Posterior vena cava (tissue), 2 donors: ENCODE measurements around the gene CEP164. TPM values are rescaled to one million over a fixed set of nuclear protein-coding genes. Genes with fewer than 3 reads are reported as not detected.

ENCODE experiments used
- DNase-seq: peaks from one replicate; pipeline ENCODE4 v3.0.0-alpha.2; 2020; ENCODE audit warnings: low spot score
- intact Hi-C, 2 donors: fragments of 100-400 bp; cut with DNase I; formaldehyde crosslinking; loops; one replicate each; pipeline versions ENCODE4 v1.14.1 to v1.14.2; 2022 to 2023
- total RNA-seq, 2 donors: library from RNA; stranded (reverse); fragmentation: NEBNext Ultra II Directional; extraction: Animal tissue kit (Norgen Biotek cat#: 25700); gene quantifications; one replicate each; pipeline ENCODE4 v1.2.1, GENCODE V29; 2021
- donor health status: DM: yes; HTN: yes; CAD: no.
- donor health status: DM: yes; HTN: yes; CAD: no.

The CEP164 gene
- total RNA-seq, 2 donors from 2014 or later: 23.1 to 28.2 TPM

DNA sequence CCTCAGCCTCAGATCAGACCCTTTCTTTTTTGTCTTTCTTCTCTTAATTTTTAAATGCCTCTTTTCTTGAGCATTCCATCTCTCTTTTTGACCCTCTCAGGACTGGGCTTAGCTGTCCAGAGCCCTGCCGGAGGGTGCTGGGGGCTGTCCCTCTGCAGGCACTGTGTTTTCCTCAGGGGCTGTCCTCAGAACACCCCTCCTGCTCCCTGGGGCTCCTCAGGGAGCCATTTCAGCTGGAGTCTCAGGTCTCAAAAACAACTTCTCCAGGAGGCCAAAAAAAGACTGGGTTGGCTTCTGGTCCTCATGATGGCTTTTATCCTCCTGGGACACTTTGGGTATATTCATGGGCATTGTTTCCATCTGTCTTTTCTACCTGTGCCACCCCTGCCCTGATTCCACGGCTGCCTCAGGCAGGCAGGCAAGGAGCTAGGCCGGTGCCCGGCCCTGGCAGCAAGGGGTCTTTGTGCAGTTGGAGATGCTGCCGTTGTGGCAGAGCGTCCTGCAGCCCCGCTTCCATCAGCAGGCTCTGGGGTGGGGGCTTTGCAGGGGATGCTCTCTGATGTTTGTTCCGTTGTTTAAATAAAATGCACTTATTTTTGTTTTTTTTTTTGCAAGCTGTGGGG is 85.1 kb downstream of the CEP164 start:
- intact Hi-C loops: no loop called here
- peak; percentile 72 for DNase-seq

DNA sequence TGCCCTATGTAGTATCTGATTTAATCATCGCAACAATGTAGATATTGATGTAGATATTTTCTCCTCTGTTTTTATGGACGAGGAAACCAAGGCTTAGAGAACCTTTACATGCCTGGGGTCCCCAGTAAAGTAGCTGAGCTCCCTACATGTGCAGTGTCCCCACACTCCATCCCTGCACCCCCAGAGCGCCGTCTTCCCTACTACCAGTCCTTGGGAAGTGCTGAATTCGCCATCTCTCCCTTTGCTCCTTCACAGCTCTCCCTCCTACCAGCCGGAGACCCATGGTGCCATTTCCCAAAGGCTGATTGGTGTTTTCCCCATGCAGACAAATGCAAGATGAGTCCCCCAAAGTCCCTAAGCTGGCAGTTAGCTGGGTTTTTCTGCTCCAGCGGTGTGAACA is 86.0 kb downstream of the CEP164 start:
- DNase-seq: no peak
- intact Hi-C loops: no loop called here

DNA sequence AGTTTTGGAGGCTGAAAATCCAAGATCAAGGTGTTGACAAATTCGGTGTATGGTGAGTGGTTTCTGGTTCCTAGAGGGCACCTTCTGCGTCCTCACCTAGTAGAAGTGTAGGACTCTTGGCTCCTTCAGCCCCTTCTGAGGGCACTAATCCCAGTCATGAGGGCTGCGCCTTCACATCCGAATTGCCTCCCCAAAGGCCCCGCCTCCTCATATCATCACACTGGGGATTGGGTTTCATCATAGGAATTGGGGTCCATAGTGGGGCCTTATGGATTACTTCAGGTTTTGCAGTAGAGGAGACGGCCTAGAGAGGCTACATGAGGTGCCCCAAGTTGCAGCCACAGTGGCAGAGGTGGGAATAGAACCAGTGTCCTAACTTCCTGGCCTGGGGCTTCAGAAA is 87.1 kb downstream of the CEP164 start:
- intact Hi-C loops: no loop called here
- DNase-seq: no peak

DNA sequence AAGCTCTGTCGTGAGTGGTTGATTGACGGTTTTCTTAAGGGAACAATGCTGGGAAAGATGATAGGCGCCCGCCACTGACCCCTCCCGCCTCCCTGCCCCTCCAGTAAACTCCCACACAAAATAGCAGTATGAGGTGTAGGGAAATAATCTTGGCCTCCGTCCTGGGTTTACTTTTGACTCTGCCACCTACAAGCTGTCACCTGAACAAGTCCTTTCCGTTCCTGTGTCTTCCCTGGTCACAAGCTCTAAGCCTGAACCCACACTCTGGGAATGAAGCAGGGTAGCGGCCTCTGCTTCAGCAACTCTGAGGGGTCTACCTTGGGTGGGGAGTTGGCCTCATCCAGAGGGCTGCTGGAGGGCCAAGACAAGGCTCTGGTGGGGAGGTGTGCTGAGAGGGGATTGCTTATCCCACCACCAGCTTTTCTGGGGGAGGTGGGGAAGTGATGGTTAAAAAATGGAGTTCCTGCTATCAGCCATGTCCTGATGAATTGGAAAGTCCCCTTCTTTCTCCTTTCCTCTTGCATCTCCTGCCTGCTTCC is 87.8 kb downstream of the CEP164 start:
- intact Hi-C loops: no loop called here
- peak; percentile 58 for DNase-seq

DNA sequence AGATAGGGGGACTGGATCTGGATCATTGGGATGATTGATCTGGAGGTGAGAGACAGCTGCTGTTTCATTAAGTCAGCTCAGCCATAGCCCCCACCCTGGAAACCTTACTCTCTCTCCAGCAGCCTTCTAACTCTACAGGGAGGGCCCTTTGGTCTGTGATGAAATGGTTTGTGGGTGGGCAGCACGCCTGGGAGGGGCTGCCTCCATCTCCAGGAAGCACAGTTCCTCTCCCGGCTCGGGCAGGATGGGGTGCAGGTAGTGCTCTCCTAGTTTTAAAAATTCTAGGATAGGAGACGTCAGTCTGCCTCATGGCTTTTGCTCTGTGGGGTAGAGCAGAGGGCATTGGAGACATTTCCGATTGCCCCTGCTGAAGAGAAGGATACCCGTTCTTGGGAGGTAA is 89.7 kb downstream of the CEP164 start:
- intact Hi-C loops: no loop called here
- DNase-seq: peak; percentile 45

DNA sequence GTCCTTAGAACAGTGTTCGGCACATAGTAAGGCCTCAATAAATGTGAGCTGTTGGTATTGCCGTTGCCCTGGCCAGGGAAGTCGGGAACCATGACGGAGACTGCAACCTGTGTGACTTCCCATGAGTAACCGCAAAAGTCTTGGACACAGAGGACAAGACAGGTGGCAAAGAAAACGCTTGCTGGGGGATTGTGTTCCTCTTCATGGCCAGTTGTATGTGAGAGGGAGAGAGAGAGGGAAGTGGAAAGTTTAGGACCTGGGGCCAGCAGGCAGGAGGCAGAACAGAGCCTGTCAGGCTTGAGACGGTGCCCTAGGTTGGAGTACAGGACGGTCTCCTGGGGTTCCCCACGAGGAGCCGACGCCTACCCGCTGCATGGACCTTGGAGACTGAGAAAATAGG is 90.2 kb downstream of the CEP164 start:
- intact Hi-C loops: no loop called here
- DNase-seq: no peak

DNA sequence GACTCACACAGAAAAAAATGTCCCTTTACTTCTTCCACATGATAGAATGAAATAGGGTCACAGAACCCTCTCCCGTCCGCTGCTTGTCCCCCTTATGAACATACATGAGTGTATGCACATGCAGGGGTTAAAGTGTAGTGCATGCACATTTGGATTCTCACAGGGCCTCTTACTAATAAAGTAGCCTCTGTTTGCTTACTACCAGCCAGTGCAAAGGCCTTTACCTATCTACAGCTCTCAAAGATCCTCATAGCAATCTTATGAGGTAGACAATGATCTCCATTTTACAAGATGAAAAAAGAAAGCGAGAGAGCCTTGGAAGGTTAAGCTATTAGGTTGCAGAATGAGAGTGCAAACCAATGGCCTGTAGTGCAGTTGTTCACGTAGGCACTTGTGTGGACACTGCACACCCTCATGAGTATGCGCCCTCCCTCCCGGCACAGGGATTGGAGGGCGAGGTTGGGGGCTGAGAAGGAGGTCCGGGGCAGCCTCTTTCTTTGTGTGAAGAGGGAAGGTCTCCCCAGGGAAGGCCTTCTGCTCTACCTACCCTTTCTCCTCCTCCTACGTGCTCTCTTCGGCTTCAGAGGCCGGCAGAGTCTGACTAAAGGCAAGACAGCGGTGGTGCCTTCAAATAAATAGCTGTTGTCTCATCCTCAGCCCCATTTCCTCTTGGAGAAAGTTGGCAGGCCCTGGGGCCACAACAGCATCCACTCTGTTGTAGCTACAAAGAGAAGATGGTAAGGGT is 91.3 kb downstream of the CEP164 start:
- intact Hi-C loops: no loop called here
- DNase-seq: peak; percentile 45

DNA sequence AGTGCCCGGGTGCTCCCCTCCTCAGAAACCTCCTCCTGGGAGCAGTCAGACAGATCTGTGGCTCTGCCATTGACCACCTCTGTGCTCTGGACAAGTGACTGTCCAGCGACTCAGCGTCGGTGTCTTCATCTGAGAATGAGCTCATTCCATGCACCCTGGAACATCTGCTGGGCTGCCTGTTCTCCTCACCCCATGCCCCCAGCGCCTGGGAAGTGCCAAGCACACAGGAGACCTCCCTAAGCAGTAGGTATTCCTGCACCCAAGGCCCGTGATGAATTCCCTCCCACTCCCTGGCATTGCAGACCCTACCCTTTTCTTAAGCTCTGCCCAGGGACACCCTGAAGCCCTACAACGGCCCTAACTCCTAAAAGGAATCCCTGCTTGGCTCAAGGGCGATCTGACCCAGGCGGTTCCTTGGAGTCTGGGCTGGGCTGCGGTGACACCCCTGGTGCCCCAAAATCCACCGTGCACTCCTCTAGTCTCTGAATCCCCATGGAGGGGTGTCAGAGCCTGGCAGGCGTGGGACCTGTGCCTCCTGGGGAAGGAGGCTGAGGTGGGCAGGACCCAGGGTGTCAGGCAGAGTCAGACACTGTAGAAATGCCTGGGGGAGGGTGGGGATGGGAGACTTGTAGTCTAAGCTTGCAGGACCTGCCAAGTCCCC is 92.0 kb downstream of the CEP164 start:
- DNase-seq: peak; percentile 63
- intact Hi-C loops: loop anchor here in 1 of 2 donors (10.0 kb wide), 1 partner anchor 395 kb away; no protein-coding TSS in a partner anchor

DNA sequence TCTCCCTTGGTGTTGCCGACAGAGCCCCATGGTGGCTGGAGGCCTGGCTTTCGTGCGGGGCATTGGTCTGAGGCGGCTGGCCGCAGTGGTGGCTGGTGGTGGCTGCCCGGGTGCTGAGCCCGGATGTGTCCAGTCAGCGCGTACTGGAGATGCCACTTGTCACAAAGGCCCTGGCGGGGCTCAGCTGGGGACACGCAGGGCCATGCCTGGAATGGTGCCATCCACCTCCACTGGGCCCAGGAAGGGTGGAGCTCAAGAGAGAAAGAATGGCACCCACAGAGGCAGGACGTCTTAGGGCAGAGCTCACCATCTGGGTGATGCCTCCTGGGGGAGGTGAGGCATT is 92.5 kb downstream of the CEP164 start:
- DNase-seq: no peak
- intact Hi-C loops: loop anchor here in 1 of 2 donors (10.0 kb wide), 1 partner anchor 395 kb away; no protein-coding TSS in a partner anchor

DNA sequence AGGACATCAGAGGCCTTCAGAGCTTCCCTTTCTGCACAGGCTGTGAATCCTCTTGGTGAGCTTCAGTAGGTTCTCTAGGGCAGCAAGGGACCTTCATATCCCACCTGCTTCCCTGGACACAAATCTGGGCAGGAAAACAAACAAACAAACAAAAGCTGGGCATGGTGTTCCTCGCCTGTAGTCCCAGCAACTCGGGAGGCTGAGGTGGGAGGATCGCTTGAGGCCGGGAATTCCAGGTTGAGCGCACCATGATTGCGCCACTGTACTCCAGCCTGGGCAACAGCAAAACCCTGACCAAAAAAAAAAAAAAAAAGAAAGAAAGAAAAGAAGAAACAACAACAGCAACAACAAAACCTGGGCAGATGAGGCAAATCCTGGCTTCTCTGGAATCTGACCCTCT is 92.9 kb downstream of the CEP164 start:
- intact Hi-C loops: loop anchor here in 1 of 2 donors (10.0 kb wide), 1 partner anchor 394 kb away; no protein-coding TSS in a partner anchor
- DNase-seq: no peak

DNA sequence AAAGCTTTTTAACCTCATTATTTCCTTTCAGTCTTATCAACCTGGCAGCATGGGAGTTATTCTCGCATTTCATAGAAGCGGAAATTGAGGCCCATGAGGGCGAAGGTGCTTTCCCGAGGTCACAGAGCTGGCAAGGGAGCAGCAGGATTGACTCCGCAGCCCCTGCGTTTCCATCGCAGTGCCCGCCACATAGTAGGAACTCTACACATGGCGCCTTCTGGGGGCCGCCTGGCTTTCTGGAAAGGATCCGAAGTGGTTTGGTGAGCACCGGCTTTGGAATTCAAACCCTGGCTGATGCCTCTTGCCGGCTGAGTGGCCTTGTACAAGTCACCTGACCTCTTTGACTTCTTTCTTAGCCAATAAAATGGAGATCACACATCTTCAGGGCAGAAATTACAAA is 93.4 kb downstream of the CEP164 start:
- intact Hi-C loops: loop anchor here in 1 of 2 donors (10.0 kb wide), 1 partner anchor 394 kb away; no protein-coding TSS in a partner anchor
- DNase-seq: peak; percentile 62

DNA sequence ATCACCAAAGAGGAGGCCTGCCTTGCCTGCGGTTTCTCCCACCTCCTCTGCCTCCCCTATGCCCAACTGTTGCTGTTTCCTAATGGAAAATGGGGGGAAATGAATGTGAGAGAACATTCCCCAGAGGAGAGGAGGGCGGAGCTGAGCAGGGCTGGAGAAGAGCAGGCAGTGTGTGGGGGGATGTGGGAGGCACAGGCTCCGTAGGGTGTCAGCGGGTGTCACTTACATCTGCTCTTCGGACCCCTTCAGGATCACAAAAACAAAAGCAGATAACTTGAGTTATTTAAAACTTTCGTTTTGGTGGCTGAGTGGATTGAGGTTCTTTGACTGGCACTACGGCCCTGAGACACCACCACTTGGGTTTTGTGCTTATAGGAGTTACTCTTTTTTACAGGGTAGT is 93.8 kb downstream of the CEP164 start:
- intact Hi-C loops: loop anchor here in 1 of 2 donors (10.0 kb wide), 1 partner anchor 393 kb away; no protein-coding TSS in a partner anchor

DNA sequence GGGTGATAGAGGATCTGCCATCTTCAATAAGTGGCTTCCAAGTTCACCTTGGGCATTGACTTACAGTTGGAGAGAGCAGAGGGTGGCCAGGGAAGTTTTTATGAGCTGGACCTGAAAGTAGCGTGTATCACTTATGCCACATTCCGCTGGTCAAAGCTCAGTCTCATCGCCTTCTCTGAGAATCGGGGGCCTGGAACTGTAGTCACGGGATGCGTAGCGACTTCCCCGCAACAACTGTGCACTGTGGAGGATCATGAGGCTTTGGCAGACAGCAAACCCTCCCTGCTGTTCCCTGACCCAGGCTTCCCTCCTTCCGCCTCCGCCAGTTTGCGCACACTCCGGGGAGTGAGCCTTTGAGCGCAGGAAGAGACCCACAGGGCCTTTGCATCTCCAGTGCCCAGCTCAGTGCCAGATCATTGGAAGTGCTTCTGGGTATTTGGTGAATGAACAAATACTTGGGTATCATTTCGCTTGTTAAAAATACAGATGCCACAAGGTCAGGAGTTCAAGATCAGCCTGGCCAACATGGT is 95.5 kb downstream of the CEP164 start:
- DNase-seq: peak; percentile 50
- intact Hi-C loops: loop anchor here in 1 of 2 donors (10.0 kb wide), 1 partner anchor 392 kb away; no protein-coding TSS in a partner anchor

More for the DNA sequence above, 93.8 kb downstream of the CEP164 start:
- DNase-seq: no peak

DNA sequence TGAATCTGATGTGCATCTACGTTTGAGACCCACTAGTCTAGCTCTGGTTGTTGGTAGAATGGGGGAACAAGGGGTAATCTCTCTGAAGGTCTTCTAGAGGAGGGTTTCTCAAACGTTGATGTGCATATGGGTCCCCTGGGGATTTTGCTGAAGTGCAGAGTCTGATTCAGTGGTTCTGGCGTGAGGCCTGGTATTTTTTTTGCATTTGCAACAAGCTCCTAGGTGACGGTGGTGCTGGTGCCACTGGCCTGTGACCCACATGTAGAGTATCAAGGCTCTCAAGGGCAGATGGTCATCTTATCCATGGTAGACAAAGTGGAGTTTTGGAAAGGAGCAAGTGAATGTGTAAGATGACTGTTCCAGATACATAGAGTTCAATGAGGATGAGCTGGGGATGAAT is 97.1 kb downstream of the CEP164 start:
- DNase-seq: no peak
- intact Hi-C loops: loop anchor here in 1 of 2 donors (10.0 kb wide), 1 partner anchor 390 kb away; no protein-coding TSS in a partner anchor

DNA sequence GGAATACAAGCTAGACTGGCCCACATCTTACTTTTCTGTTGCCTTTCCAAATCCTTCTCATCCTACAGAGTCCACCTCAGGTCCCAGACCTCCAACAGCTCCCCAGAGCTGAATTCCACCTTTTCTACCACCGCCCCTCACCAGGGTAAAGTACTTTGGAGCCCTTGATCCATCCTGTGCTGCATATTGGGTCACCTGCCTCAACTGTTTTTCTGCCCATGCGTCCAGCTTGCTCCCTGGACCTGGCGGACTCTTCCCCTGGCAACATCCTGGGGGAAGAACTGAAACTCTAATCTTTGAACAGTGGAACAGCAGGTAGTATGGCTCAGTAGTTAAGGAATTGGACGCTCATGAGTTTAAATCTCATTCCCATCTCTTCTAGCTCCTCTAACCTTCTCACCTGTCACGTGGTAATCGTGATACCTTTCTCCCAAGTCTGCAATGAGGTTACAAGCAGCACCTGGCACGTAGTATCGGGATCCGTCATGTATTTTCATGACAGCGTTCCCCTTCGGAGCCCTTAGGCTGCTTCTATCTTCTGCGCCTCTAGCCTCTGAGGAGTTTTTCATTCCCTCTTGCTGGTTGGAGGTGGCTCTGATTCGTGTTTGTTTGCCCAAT is 98.1 kb downstream of the CEP164 start:
- DNase-seq: peak; percentile 60
- intact Hi-C loops: loop anchor here in 1 of 2 donors (10.0 kb wide), 1 partner anchor 389 kb away; no protein-coding TSS in a partner anchor

DNA sequence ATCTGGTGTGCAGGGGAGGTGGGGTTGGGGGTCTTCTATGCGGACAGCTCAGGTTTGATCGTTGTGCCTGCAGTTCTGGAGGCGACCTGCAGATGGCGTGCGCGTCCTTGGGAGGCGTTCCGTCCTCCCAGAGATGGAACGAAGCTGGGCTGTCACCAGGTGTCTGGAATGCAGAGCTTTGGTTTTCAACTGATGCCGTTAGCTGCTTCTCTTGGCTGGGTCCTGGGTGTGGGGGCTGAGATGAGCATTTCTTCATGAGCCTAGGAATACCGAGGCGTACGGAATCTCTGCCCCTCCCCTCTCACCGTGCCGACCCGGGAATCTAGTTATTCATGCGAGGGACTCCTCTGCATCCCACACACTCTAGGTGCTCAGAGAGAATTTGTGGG is 98.6 kb downstream of the CEP164 start:
- peak; percentile 89 for DNase-seq

DNA sequence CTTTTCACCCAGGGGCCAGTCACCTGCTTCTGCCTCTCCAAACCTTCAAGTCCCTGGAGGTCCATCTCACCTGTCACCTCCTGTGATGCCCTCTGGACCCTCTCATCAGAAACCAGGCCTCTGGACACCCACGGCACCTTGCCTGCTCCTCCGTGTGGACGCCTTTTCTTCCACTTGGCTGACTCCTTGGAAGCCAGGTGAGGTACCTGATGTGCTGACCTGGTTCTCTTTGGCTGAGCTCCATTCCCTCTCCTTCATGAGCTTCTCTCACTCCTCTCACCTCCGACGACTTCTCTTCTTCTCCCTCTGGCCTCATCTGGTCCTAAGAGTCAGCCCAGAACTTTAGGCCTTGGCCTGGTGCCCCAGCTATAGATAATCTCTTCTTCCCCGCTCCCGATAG is 99.3 kb downstream of the CEP164 start:
- peak; percentile 56 for DNase-seq
- intact Hi-C loops: loop anchor here in 1 of 2 donors (10.0 kb wide), 1 partner anchor 388 kb away; no protein-coding TSS in a partner anchor

More for the DNA sequence above, 98.6 kb downstream of the CEP164 start:
- intact Hi-C loops: loop anchor here in 1 of 2 donors (10.0 kb wide), 1 partner anchor 389 kb away; no protein-coding TSS in a partner anchor

DNA sequence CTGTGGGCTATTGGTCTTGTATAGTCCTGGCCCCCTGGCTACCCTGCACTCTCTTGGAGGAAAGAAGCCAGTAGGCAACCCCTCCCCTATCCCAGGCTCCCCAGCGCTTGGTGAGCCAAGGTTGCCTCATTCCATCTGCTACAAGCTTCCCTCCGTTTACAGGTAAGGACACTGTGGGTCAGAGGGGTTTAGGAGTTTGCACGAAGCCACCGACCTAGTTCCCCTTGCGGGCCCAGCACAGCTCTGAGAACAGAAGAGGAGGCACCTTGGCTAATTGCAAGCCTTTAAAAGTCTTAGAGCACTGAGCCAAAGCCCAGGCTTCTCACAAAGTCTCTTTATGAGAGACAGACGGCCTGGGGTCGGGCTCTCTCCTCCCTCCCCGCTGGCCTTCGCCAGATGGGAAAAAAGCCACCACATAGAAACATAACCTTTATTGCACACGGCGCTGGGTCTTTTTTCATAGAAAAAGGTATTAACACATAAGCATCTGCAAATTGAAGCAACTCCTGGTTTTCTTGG is 99.8 kb downstream of the CEP164 start:
- DNase-seq: peak; percentile 43
- intact Hi-C loops: loop anchor here in 1 of 2 donors (10.0 kb wide), 1 partner anchor 387 kb away; no protein-coding TSS in a partner anchor
